HCT116 (cell line): Measurements from ENCODE around the gene FAM83G.

Source experiments
- ELF1 ChIP-seq: IDR thresholded peaks from 2 replicates; pipeline ENCODE4 v1.6.1; 2012; ENCODE audit warnings: low read depth, borderline replicate concordance
- EZH2phosphoT487 ChIP-seq: fragments of 200-600 bp; IDR thresholded peaks from 2 replicates; pipeline ENCODE4 v1.6.1; 2018; ENCODE audit warnings: antibody characterized with exemption, borderline replicate concordance
- MAX ChIP-seq: IDR thresholded peaks from 2 replicates; pipeline ENCODE4 v1.6.1; 2012
- POLR2A ChIP-seq: IDR thresholded peaks from 2 replicates; pipeline ENCODE4 v1.7.0; 2011; ENCODE audit warnings: borderline replicate concordance; ENCODE audit not compliant: insufficient read depth, insufficient read length; ENCODE audit errors: extremely low read depth
- POLR2AphosphoS5 ChIP-seq: IDR thresholded peaks from 2 replicates; pipeline ENCODE4 v1.6.1; 2011; ENCODE audit warnings: mild to moderate bottlenecking, low read depth, low read length, moderate library complexity
- RAD21 ChIP-seq: IDR thresholded peaks from 2 replicates; pipeline ENCODE4 v1.6.1; 2012; ENCODE audit warnings: low read depth, mild to moderate bottlenecking
- SIN3A ChIP-seq: IDR thresholded peaks from 2 replicates; pipeline ENCODE4 v1.6.1; 2012; ENCODE audit warnings: low read depth
- SRF ChIP-seq: IDR thresholded peaks from 2 replicates; pipeline ENCODE4 v1.6.1; 2012; ENCODE audit warnings: low read depth
- TCF7L2 ChIP-seq: IDR thresholded peaks from 2 replicates; pipeline ENCODE4 v1.7.0; 2011; ENCODE audit warnings: borderline replicate concordance, inconsistent platforms; ENCODE audit not compliant: insufficient read depth, insufficient read length; ENCODE audit errors: extremely low read depth
- YY1 ChIP-seq: IDR thresholded peaks from 2 replicates; pipeline ENCODE4 v1.6.1; 2011; ENCODE audit warnings: low read length, low read depth, moderate library complexity, mild to moderate bottlenecking; ENCODE audit not compliant: insufficient replicate concordance; ENCODE audit errors: extremely low read depth
- ZNF274 ChIP-seq: fragments of 200-500 bp; sonication (Bioruptor generic); IDR thresholded peaks from 2 replicates; pipeline ENCODE4 v1.6.1; 2014; ENCODE audit warnings: mild to moderate bottlenecking, low read depth, low read length, inconsistent platforms
- TF ChIP-seq, protein P1 (sequence below), 3 experiments: fragments of 200-600 bp in 1 of 3; sonication (generic) in 1 of 3; IDR thresholded peaks in 2 of 3; conservative IDR thresholded peaks in 1 of 3; 2 replicates each; pipeline ENCODE4 v1.5.1; 2012 to 2017; ENCODE audit warnings: low read depth in 2 of 3, low read length in 2 of 3, antibody characterized with exemption in 1 of 3, borderline replicate concordance in 1 of 3, control low read depth in 1 of 3, mild to moderate bottlenecking in 1 of 3, mixed read lengths in 1 of 3, mixed run types in 1 of 3, moderate library complexity in 1 of 3; ENCODE audit not compliant: insufficient read depth in 1 of 3

DNA sequence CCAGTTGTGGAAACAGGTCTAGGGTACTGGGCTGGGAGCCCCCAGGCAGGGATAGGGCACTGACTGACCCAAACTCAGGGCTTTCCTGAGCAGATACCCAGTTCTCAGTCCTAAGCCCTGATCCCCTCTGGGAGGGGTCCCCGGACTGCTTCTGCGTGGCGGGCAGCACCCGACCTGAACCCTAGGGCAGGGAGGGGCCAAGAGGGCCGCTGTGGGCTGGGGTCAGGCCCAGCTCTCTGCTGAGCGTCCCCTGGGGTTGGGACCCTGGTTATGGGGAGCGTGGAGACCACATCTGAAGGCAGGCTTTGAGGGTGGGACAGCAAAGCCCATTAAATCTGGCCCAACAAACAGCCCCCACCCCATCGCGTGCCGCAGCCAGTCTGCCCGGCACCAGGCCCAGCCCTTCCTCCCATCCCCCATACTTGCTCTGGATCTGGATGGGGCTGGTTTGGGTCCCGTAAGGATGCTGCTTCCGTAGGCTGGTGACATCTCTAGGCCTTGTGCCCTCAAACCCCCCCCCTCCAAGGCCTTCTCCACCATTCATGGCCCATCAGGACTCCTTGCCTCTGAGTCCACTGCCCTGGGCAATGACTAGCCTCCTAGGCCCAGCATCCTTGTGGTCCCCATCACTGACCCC is 691 bp upstream of the FAM83G start:
- TF ChIP-seq, protein P1, sequence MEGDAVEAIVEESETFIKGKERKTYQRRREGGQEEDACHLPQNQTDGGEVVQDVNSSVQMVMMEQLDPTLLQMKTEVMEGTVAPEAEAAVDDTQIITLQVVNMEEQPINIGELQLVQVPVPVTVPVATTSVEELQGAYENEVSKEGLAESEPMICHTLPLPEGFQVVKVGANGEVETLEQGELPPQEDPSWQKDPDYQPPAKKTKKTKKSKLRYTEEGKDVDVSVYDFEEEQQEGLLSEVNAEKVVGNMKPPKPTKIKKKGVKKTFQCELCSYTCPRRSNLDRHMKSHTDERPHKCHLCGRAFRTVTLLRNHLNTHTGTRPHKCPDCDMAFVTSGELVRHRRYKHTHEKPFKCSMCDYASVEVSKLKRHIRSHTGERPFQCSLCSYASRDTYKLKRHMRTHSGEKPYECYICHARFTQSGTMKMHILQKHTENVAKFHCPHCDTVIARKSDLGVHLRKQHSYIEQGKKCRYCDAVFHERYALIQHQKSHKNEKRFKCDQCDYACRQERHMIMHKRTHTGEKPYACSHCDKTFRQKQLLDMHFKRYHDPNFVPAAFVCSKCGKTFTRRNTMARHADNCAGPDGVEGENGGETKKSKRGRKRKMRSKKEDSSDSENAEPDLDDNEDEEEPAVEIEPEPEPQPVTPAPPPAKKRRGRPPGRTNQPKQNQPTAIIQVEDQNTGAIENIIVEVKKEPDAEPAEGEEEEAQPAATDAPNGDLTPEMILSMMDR (IDR thresholded peaks at IDR 0.05 in 2 of 3, conservative IDR thresholded peaks at IDR 0.05 in 1 of 3; ENCODE audit: borderline replicate concordance in 1 of 3, insufficient read depth in 1 of 3, low read depth in 2 of 3, low read length in 2 of 3), result no peak
- TF ChIP-seq SIN3A, result no peak
- TF ChIP-seq POLR2A, result peak; percentile 15
- TF ChIP-seq ELF1, result no peak
- no peak for TF ChIP-seq SRF
- no peak for TF ChIP-seq EZH2phosphoT487
- TF ChIP-seq RAD21, result no peak
- TF ChIP-seq MAX, result no peak
- no peak for TF ChIP-seq ZNF274
- no peak for TF ChIP-seq POLR2AphosphoS5
- TF ChIP-seq YY1, result no peak
- TF ChIP-seq TCF7L2, result no peak
